ENCODE data around the gene PFKP. TPM values are rescaled to one million over a fixed set of nuclear protein-coding genes. Genes with fewer than 3 reads are reported as not detected.

PFKP gene
- total RNA-seq, 1 donor from 2014 or later, result 12.5 TPM

DNA sequence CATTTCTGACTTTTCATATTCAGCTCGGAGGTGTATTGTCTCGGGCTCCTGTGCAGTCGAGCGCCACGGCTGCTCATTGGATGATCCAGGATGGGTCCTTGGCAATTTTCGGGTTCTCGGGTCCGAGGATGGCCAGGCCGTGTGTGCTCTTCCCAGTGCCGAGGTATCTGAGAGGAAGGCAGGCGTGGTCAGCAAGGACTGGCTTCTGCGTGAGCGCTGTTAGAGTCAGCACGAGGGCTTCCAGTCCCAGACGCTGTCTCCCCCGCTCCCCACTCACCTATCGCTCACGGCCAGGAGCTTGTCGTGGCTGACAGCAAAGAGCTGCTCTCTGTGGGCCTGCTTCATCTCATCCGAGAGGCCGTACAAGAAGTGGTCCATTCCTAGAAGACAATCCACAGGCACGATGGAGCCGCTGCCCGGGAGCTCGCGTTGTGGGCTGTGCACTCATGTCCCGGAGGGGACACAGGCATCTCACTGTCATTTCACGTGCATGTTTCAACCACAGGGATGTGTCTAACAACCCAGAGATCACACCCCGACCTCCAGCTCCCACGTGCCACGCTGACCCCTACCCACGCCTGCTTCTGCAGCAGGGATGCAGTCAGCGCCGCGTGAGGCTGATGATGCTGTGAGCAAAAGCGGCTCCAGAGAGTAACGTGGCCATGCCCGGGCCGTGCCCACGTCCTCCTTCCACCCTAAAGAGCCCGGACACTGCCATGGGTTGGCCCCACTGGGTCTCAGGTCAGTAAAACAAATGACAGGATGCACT, 70.8 kb downstream of the PFKP start:
- Histone ChIP-seq H3K4me3 (ENCODE audit: low read length in 3 of 3) (no peak overlapping the region), H3K27me3 (ENCODE audit: control insufficient read depth in 3 of 3, insufficient read depth in 3 of 3, low read length in 3 of 3) (no peaks in the 10 kb centered on the region), H3K4me1 (ENCODE audit: control insufficient read depth in 3 of 3, insufficient read depth in 3 of 3, low read length in 3 of 3) (peaks cover 29 to 32% (median 29%) of the 10 kb centered on the region in 3 donors), H3K36me3 (ENCODE audit: control insufficient read depth in 3 of 3, insufficient read depth in 3 of 3, low read length in 3 of 3) (peaks cover 56 to 69% (median 60%) of the 10 kb centered on the region in 3 donors), H3K27ac (ENCODE audit: low read depth, low read length) (peak overlapping the region; percentile 48), H3K9ac (ENCODE audit: low read depth in 1 of 3, low read length in 3 of 3) (peak overlapping the region in 1 of 3 donors; percentile 0), H3K9me3 (ENCODE audit: control insufficient read depth in 3 of 3, low read length in 3 of 3) (no peaks in the 10 kb centered on the region)

DNA sequence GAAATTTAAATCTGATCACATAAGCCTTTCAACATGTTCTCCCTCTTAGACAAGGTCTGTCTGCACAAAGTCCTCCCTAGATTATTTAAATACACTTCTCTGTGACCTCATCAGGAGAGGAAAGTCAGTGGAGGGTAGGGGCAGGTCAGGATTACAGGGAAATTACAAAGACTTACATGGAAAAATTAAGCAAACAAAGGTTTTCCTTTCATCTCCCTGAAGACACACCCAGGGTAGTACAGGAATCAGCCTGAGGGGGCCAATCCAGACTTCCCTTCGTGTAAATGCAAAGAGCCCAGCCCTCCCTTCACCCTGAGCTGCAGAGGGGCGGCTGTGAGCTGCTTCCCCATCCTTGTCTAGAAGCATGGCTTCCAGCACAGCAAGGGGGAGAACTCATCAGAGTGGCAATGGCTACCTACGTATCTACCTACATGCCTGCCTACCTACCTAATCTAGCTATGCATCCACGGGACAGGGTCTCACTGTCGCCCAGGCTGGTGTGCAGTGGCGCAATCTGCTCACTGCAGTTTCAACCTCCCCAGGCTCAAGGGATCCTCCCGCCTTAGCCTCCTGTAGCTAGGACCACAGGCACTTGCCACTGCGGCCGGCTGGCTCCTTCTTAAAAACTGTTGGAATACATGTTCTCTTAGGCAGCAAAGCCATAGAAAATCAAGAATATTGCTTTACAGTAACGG, 72.0 kb downstream of the PFKP start:
- Histone ChIP-seq H3K27ac (ENCODE audit: low read depth, low read length) (no peak overlapping the region), H3K4me1 (ENCODE audit: control insufficient read depth in 3 of 3, insufficient read depth in 3 of 3, low read length in 3 of 3) (peaks cover 29 to 32% (median 29%) of the 10 kb centered on the region in 3 donors), H3K9ac (ENCODE audit: low read depth in 1 of 3, low read length in 3 of 3) (no peak overlapping the region), H3K9me3 (ENCODE audit: control insufficient read depth in 3 of 3, low read length in 3 of 3) (no peaks in the 10 kb centered on the region), H3K4me3 (ENCODE audit: low read length in 3 of 3) (no peak overlapping the region), H3K27me3 (ENCODE audit: control insufficient read depth in 3 of 3, insufficient read depth in 3 of 3, low read length in 3 of 3) (no peaks in the 10 kb centered on the region), H3K36me3 (ENCODE audit: control insufficient read depth in 3 of 3, insufficient read depth in 3 of 3, low read length in 3 of 3) (peaks cover 64 to 70% (median 65%) of the 10 kb centered on the region in 3 donors)

DNA sequence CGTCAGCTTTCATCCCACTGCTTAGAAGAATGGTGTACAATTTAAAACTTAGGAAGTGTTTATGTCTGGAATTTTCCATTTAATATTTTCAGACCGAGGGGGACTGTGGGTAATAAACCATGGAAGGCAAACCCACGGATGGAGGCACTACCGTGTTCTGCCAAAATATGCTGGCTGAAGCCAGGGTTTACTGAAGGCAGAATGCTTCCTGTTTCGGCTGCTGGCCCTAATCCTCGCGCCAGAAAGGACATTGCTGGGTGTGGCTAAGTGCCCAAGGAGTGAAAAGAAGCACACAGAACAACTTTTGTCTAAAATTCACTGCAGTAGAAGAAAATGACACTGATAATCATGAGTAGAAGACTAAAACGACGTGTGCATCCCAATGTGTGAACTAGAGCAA, 72.9 kb downstream of the PFKP start:
- no peak overlapping the region for H3K27ac ChIP-seq (ENCODE audit: low read depth, low read length)
- no peaks in the 10 kb centered on the region for H3K27me3 ChIP-seq (ENCODE audit: control insufficient read depth in 3 of 3, insufficient read depth in 3 of 3, low read length in 3 of 3)
- no peak overlapping the region for H3K4me3 ChIP-seq (ENCODE audit: low read length in 3 of 3)
- peaks cover 66 to 76% (median 72%) of the 10 kb centered on the region in 3 donors for H3K36me3 ChIP-seq (ENCODE audit: control insufficient read depth in 3 of 3, insufficient read depth in 3 of 3, low read length in 3 of 3)
- H3K9ac ChIP-seq (ENCODE audit: low read depth in 1 of 3, low read length in 3 of 3), result no peak overlapping the region
- no peaks in the 10 kb centered on the region for H3K9me3 ChIP-seq (ENCODE audit: control insufficient read depth in 3 of 3, low read length in 3 of 3)
- H3K4me1 ChIP-seq (ENCODE audit: control insufficient read depth in 3 of 3, insufficient read depth in 3 of 3, low read length in 3 of 3), result peaks cover 29 to 32% (median 29%) of the 10 kb centered on the region in 3 donors

- Histone ChIP-seq H3K4me3 (ENCODE audit: low read length in 3 of 3) (no peak overlapping the region), H3K36me3 (ENCODE audit: control insufficient read depth in 3 of 3, insufficient read depth in 3 of 3, low read length in 3 of 3) (peaks cover 73 to 83% (median 74%) of the 10 kb centered on the region in 3 donors), H3K27ac (ENCODE audit: low read depth, low read length) (no peak overlapping the region), H3K9ac (ENCODE audit: low read depth in 1 of 3, low read length in 3 of 3) (no peak overlapping the region), H3K4me1 (ENCODE audit: control insufficient read depth in 3 of 3, insufficient read depth in 3 of 3, low read length in 3 of 3) (peaks cover 23 to 27% (median 26%) of the 10 kb centered on the region in 3 donors), H3K9me3 (ENCODE audit: control insufficient read depth in 3 of 3, low read length in 3 of 3) (no peaks in the 10 kb centered on the region), H3K27me3 (ENCODE audit: control insufficient read depth in 3 of 3, insufficient read depth in 3 of 3, low read length in 3 of 3) (no peaks in the 10 kb centered on the region)
Observed at GRCh38 chr10:3141351-3142005, 74.1 kb downstream of the PFKP start.

- Histone ChIP-seq H3K27me3 (ENCODE audit: control insufficient read depth in 3 of 3, insufficient read depth in 3 of 3, low read length in 3 of 3) (no peaks in the 10 kb centered on the region), H3K4me1 (ENCODE audit: control insufficient read depth in 3 of 3, insufficient read depth in 3 of 3, low read length in 3 of 3) (peaks cover 15 to 19% (median 17%) of the 10 kb centered on the region in 3 donors), H3K9me3 (ENCODE audit: control insufficient read depth in 3 of 3, low read length in 3 of 3) (no peaks in the 10 kb centered on the region), H3K27ac (ENCODE audit: low read depth, low read length) (no peak overlapping the region), H3K36me3 (ENCODE audit: control insufficient read depth in 3 of 3, insufficient read depth in 3 of 3, low read length in 3 of 3) (peaks cover 77 to 92% (median 82%) of the 10 kb centered on the region in 3 donors), H3K9ac (ENCODE audit: low read depth in 1 of 3, low read length in 3 of 3) (no peak overlapping the region), H3K4me3 (ENCODE audit: low read length in 3 of 3) (no peak overlapping the region)
Observed at GRCh38 chr10:3142146-3142875, 75.0 kb downstream of the PFKP start.

DNA sequence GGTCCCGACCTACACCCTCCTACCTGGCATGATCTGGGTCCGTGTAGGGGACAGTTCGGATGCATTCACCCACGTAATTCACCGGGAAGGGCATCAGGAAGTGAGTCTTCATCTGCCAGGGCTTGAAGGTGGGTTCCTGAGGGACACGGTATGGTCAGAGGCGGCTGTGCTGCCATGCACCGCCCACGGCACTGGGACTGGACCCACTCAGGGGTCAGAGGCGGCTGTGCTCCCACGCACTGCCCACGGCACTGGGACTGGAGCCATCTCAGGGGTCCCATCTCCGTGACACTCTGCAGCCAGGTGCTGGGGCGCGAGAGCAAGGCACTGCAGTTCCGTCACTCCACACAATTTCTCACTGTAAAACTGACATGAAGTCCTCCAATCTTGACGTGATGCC, 76.0 kb downstream of the PFKP start:
- Histone ChIP-seq H3K4me3 (ENCODE audit: low read length in 3 of 3) (no peak overlapping the region), H3K27me3 (ENCODE audit: control insufficient read depth in 3 of 3, insufficient read depth in 3 of 3, low read length in 3 of 3) (no peaks in the 10 kb centered on the region), H3K4me1 (ENCODE audit: control insufficient read depth in 3 of 3, insufficient read depth in 3 of 3, low read length in 3 of 3) (peaks cover 5 to 10% (median 7%) of the 10 kb centered on the region in 3 donors), H3K9me3 (ENCODE audit: control insufficient read depth in 3 of 3, low read length in 3 of 3) (no peaks in the 10 kb centered on the region), H3K9ac (ENCODE audit: low read depth in 1 of 3, low read length in 3 of 3) (no peak overlapping the region), H3K27ac (ENCODE audit: low read depth, low read length) (no peak overlapping the region), H3K36me3 (ENCODE audit: control insufficient read depth in 3 of 3, insufficient read depth in 3 of 3, low read length in 3 of 3) (peaks cover 80 to 95% (median 85%) of the 10 kb centered on the region in 3 donors)

GRCh38 chr10:3143791-3144434, 76.6 kb downstream of the PFKP start:
- H3K9me3 ChIP-seq (ENCODE audit: control insufficient read depth in 3 of 3, low read length in 3 of 3), result no peaks in the 10 kb centered on the region
- H3K27me3 ChIP-seq (ENCODE audit: control insufficient read depth in 3 of 3, insufficient read depth in 3 of 3, low read length in 3 of 3), result no peaks in the 10 kb centered on the region
- no peak overlapping the region for H3K9ac ChIP-seq (ENCODE audit: low read depth in 1 of 3, low read length in 3 of 3)
- no peak overlapping the region for H3K4me3 ChIP-seq (ENCODE audit: low read length in 3 of 3)
- no peak overlapping the region for H3K27ac ChIP-seq (ENCODE audit: low read depth, low read length)
- peaks cover 80 to 93% (median 85%) of the 10 kb centered on the region in 3 donors for H3K36me3 ChIP-seq (ENCODE audit: control insufficient read depth in 3 of 3, insufficient read depth in 3 of 3, low read length in 3 of 3)
- H3K4me1 ChIP-seq (ENCODE audit: control insufficient read depth in 3 of 3, insufficient read depth in 3 of 3, low read length in 3 of 3), result peaks cover 3 to 10% (median 3%) of the 10 kb centered on the region in 3 donors

GRCh38 chr10:3145366-3145765, 78.0 kb downstream of the PFKP start:
- Histone ChIP-seq H3K36me3 (ENCODE audit: control insufficient read depth in 3 of 3, insufficient read depth in 3 of 3, low read length in 3 of 3) (peaks cover 78 to 91% (median 84%) of the 10 kb centered on the region in 3 donors), H3K27me3 (ENCODE audit: control insufficient read depth in 3 of 3, insufficient read depth in 3 of 3, low read length in 3 of 3) (no peaks in the 10 kb centered on the region)

GRCh38 chr10:3146289-3146688, 78.9 kb downstream of the PFKP start:
- H3K27me3 ChIP-seq (ENCODE audit: control insufficient read depth in 3 of 3, insufficient read depth in 3 of 3, low read length in 3 of 3), result no peaks in the 10 kb centered on the region
- no peak overlapping the region for H3K4me3 ChIP-seq (ENCODE audit: low read length in 3 of 3)
- H3K9me3 ChIP-seq (ENCODE audit: control insufficient read depth in 3 of 3, low read length in 3 of 3), result no peaks in the 10 kb centered on the region
- H3K4me1 ChIP-seq (ENCODE audit: control insufficient read depth in 3 of 3, insufficient read depth in 3 of 3, low read length in 3 of 3), result peaks cover 0 to 4% (median 0%) of the 10 kb centered on the region in 3 donors
- H3K27ac ChIP-seq (ENCODE audit: low read depth, low read length), result no peak overlapping the region
- peaks cover 83 to 92% (median 92%) of the 10 kb centered on the region in 3 donors for H3K36me3 ChIP-seq (ENCODE audit: control insufficient read depth in 3 of 3, insufficient read depth in 3 of 3, low read length in 3 of 3)
- no peak overlapping the region for H3K9ac ChIP-seq (ENCODE audit: low read depth in 1 of 3, low read length in 3 of 3)

More at GRCh38 chr10:3145366-3145765, 78.0 kb downstream of the PFKP start:
- Histone ChIP-seq H3K4me1 (ENCODE audit: control insufficient read depth in 3 of 3, insufficient read depth in 3 of 3, low read length in 3 of 3) (peaks cover 1 to 7% (median 2%) of the 10 kb centered on the region in 3 donors), H3K4me3 (ENCODE audit: low read length in 3 of 3) (no peak overlapping the region), H3K9me3 (ENCODE audit: control insufficient read depth in 3 of 3, low read length in 3 of 3) (no peaks in the 10 kb centered on the region), H3K9ac (ENCODE audit: low read depth in 1 of 3, low read length in 3 of 3) (no peak overlapping the region), H3K27ac (ENCODE audit: low read depth, low read length) (no peak overlapping the region)

All from skeletal muscle tissue (tissue), 4 donors.